ENCODE results near the gene BCL2L1. TPM values are rescaled to one million over a fixed set of nuclear protein-coding genes. Genes with fewer than 3 reads are reported as not detected.

The BCL2L1 gene
- total and polyA plus RNA-seq, 10 of the 15 experiments (the other 5 are each of a cell fraction or from before 2014, with no cell fraction given), result 0.63 to 67.7 (median 43.6) TPM

DNA sequence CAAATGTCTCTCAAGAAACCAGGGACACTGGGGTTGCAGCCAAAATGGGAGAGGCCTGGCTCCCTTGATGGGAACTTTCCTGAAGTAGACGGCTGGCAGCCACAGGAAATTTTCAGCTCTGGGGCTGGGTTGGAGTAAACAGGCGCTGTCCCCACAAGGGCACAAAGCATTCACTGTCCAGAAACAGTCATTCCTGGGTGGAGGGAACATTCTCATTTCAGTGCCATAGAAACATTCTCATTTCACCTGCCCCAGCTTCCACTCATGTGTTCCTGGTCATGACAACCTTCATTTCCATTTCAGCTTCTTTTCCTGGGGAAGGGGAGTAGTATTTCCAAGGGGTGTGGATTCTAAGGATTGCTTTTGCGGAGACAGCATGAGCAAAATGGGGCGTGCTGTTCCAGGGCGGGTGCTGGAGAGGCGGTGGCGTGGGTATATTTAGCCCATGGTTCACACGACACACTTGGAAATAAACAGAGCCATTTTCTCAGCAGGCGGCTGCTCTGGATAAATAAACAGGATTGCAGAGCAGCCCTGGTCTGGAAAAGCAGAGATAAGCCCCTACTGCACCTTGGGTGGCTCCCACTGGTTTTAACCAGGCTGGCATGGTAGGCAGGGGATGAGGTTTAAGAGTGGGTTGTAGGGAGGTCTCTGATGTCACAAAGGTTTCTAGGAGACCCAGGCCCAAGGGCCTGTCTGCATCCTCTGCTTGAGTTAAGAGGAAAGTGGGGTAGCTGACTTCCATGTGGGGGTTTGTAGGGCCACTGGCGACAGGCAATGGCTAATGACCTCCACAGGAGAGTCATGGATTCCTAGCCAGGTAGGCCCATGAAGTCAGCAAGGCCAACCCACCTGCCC is 52.1 kb downstream of the BCL2L1 start (continued):
- TF ChIP-seq KDM1A (IDR thresholded peaks at IDR 0.05; ENCODE audit: borderline replicate concordance), result no peak

DNA sequence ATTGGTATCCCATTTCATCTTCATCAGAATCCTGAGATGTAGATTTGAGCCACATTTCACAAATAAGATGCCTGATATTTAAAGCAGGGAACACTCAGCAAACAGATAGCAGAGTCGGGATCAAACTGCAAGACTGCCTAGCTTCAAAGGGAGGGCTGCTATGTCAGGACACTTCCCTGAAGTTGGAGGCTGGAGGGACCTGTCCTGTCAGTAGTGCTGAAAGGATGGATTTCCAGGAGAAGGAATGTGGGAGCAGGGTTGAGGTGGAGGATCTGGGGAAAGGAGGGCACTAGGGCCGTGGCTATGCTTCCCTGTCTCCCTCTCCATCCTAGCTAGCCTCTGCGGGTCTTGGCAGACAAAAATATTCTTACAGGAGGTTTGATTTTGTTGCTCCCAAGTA is 52.8 kb downstream of the BCL2L1 start:
- RAD21 ChIA-PET (ENCODE audit: unreplicated experiment), result no interaction called here
- TF ChIP-seq NR2F1 (conservative IDR thresholded peaks at IDR 0.05) (no peak), SMC3 (IDR thresholded peaks at IDR 0.05; ENCODE audit: borderline replicate concordance, low read length) (no peak), EZH2 (IDR thresholded peaks at IDR 0.05; ENCODE audit: borderline replicate concordance, control insufficient read depth, low read depth, low read length) (no peak), EGR1 (IDR thresholded peaks at IDR 0.05; ENCODE audit: borderline replicate concordance in 1 of 2, low read depth in 2 of 2, low read length in 2 of 2) (no peak), JUNB (IDR thresholded peaks at IDR 0.05) (no peak)
- TF ChIP-seq, protein P1, sequence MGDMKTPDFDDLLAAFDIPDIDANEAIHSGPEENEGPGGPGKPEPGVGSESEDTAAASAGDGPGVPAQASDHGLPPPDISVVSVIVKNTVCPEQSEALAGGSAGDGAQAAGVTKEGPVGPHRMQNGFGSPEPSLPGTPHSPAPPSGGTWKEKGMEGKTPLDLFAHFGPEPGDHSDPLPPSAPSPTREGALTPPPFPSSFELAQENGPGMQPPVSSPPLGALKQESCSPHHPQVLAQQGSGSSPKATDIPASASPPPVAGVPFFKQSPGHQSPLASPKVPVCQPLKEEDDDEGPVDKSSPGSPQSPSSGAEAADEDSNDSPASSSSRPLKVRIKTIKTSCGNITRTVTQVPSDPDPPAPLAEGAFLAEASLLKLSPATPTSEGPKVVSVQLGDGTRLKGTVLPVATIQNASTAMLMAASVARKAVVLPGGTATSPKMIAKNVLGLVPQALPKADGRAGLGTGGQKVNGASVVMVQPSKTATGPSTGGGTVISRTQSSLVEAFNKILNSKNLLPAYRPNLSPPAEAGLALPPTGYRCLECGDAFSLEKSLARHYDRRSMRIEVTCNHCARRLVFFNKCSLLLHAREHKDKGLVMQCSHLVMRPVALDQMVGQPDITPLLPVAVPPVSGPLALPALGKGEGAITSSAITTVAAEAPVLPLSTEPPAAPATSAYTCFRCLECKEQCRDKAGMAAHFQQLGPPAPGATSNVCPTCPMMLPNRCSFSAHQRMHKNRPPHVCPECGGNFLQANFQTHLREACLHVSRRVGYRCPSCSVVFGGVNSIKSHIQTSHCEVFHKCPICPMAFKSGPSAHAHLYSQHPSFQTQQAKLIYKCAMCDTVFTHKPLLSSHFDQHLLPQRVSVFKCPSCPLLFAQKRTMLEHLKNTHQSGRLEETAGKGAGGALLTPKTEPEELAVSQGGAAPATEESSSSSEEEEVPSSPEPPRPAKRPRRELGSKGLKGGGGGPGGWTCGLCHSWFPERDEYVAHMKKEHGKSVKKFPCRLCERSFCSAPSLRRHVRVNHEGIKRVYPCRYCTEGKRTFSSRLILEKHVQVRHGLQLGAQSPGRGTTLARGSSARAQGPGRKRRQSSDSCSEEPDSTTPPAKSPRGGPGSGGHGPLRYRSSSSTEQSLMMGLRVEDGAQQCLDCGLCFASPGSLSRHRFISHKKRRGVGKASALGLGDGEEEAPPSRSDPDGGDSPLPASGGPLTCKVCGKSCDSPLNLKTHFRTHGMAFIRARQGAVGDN (IDR thresholded peaks at IDR 0.05), result no peak
- TF ChIP-seq, protein P2, sequence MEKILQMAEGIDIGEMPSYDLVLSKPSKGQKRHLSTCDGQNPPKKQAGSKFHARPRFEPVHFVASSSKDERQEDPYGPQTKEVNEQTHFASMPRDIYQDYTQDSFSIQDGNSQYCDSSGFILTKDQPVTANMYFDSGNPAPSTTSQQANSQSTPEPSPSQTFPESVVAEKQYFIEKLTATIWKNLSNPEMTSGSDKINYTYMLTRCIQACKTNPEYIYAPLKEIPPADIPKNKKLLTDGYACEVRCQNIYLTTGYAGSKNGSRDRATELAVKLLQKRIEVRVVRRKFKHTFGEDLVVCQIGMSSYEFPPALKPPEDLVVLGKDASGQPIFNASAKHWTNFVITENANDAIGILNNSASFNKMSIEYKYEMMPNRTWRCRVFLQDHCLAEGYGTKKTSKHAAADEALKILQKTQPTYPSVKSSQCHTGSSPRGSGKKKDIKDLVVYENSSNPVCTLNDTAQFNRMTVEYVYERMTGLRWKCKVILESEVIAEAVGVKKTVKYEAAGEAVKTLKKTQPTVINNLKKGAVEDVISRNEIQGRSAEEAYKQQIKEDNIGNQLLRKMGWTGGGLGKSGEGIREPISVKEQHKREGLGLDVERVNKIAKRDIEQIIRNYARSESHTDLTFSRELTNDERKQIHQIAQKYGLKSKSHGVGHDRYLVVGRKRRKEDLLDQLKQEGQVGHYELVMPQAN (conservative IDR thresholded peaks at IDR 0.05), result no peak
- TF ChIP-seq, protein P3, sequence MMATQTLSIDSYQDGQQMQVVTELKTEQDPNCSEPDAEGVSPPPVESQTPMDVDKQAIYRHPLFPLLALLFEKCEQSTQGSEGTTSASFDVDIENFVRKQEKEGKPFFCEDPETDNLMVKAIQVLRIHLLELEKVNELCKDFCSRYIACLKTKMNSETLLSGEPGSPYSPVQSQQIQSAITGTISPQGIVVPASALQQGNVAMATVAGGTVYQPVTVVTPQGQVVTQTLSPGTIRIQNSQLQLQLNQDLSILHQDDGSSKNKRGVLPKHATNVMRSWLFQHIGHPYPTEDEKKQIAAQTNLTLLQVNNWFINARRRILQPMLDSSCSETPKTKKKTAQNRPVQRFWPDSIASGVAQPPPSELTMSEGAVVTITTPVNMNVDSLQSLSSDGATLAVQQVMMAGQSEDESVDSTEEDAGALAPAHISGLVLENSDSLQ (IDR thresholded peaks at IDR 0.05), result no peak
- TF ChIP-seq, protein P4, sequence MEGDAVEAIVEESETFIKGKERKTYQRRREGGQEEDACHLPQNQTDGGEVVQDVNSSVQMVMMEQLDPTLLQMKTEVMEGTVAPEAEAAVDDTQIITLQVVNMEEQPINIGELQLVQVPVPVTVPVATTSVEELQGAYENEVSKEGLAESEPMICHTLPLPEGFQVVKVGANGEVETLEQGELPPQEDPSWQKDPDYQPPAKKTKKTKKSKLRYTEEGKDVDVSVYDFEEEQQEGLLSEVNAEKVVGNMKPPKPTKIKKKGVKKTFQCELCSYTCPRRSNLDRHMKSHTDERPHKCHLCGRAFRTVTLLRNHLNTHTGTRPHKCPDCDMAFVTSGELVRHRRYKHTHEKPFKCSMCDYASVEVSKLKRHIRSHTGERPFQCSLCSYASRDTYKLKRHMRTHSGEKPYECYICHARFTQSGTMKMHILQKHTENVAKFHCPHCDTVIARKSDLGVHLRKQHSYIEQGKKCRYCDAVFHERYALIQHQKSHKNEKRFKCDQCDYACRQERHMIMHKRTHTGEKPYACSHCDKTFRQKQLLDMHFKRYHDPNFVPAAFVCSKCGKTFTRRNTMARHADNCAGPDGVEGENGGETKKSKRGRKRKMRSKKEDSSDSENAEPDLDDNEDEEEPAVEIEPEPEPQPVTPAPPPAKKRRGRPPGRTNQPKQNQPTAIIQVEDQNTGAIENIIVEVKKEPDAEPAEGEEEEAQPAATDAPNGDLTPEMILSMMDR (IDR thresholded peaks at IDR 0.05 in 2 of 3, conservative IDR thresholded peaks at IDR 0.05 in 1 of 3; ENCODE audit: control insufficient read depth in 2 of 3, extremely low read depth in 1 of 3, insufficient read depth in 1 of 3, low read depth in 3 of 3, low read length in 3 of 3), result no peak

More for the DNA sequence above, 52.8 kb downstream of the BCL2L1 start:
- no peak for FAIRE-seq
- intact Hi-C loops (cut with micrococcal nuclease; ENCODE audit: unreplicated experiment), result no loop called here
- CTCF ChIA-PET, result interaction anchor here (0.6 to 2.3 kb wide), 5 partner anchors 8 to 57 kb away, joined by 3 to 17 read pairs (median 5); no protein-coding TSS in a partner anchor
- no peak overlapping the region for H3K27ac ChIP-seq (ENCODE audit: control insufficient read depth, insufficient read depth)
- no TSS peak for BruUV-seq (replicated peaks)
- H3K36me3 ChIP-seq (ENCODE audit: control insufficient read depth in 2 of 2, insufficient read depth in 2 of 2, low read length in 1 of 2), result peaks cover 4 to 9% of the 10 kb centered on the region in 2 experiments; a peak in 3 of 4 replicates
- H3K9me3 ChIP-seq (replicated peaks; ENCODE audit: control insufficient read depth, insufficient read depth, low read length), result no peaks in the 10 kb centered on the region
- no peak overlapping the region for H3K9ac ChIP-seq (ENCODE audit: control insufficient read depth, insufficient read depth, low read length)
- no peaks in the 10 kb centered on the region for H3K27me3 ChIP-seq (replicated peaks in 1 of 2; ENCODE audit: control insufficient read depth in 2 of 2, insufficient read depth in 2 of 2, low read length in 1 of 2)
- SMC1A ChIA-PET (ENCODE audit: uncharacterized antibody, unreplicated experiment), result interaction anchor here (0.6 to 2.3 kb wide), 3 partner anchors 8 to 47 kb away, joined by 4 to 8 read pairs (median 4); no protein-coding TSS in a partner anchor
- 78% methylated on average over 3 of the region's 3 CpGs for WGBS (ENCODE audit: insufficient coverage, insufficient replicate concordance, low lambda C conversion rate, missing lambda C conversion rate)
- H2AFZ ChIP-seq (ENCODE audit: control insufficient read depth, low read depth, low read length), result no peak overlapping the region
- no peak for DNase-seq (ENCODE audit: low read depth, low spot score)
- POLR2A ChIA-PET, result no interaction called here
- peaks cover 6% of the 10 kb centered on the region for H3K4me1 ChIP-seq (ENCODE audit: control insufficient read depth, insufficient read depth, low read length)
- no peaks in the 10 kb centered on the region for H4K20me1 ChIP-seq (ENCODE audit: control insufficient read depth, insufficient read depth)
- in situ Hi-C loops (cut with MboI), result no loop called here
- H3K4me3 ChIP-seq, result no peak overlapping the region
- H3K79me2 ChIP-seq (ENCODE audit: control insufficient read depth, insufficient read depth, low read length), result peaks cover 8% of the 10 kb centered on the region
- no peak overlapping the region for H3K4me2 ChIP-seq (ENCODE audit: control insufficient read depth, insufficient read depth)
- no peak for ATAC-seq
